Measurements from ENCODE around the gene MAPK7. TPM values are rescaled to one million over a fixed set of nuclear protein-coding genes. Genes with fewer than 3 reads are reported as not detected.

The MAPK7 gene
- polyA plus RNA-seq, 1 of the 3 experiments (the other 2 are of a cell fraction): 19.1 TPM

DNA sequence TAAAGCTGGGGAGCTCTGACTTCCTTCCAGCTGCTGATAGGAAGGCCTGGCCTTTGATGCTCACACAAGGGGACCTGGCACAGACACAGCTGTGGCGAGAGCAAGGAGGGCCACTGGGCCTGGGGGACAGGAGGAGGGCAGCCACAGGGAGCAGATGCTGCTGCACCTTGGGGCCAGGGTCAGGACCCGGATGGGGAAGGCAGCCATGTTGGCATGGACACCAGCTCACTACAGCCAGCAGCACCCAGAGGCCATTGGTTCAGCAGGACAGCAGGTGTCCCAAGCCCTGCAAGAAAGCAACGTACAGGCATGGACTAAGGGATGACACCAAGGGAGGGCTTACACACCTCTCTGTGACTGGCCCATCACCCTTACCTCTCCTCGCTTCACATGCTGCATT lies 24.7 kb downstream of the MAPK7 start:
- TF ChIP-seq GABPA (IDR thresholded peaks at IDR 0.05; ENCODE audit: low read depth) (no peak), TEAD4 (IDR thresholded peaks at IDR 0.05; ENCODE audit: borderline replicate concordance, insufficient read depth) (no peak), EZH2phosphoT487 (IDR thresholded peaks at IDR 0.05; ENCODE audit: borderline replicate concordance, low read depth) (no peak)
- Histone ChIP-seq H3K9ac (no peak overlapping the region), H3K27me3 (ENCODE audit: insufficient read depth) (no peaks in the 10 kb centered on the region), H3K4me3 (ENCODE audit: low read depth in 2 of 2, low read length in 1 of 2) (no peak overlapping the region), H3K9me2 (no peaks in the 10 kb centered on the region), H4K20me1 (ENCODE audit: insufficient read depth) (no peaks in the 10 kb centered on the region), H3K36me3 (replicated peaks in 1 of 2; ENCODE audit: control insufficient read depth in 1 of 2, insufficient read depth in 2 of 2, low read length in 1 of 2) (no peaks in the 10 kb centered on the region), H3K27ac (ENCODE audit: low read depth in 2 of 2, low read length in 1 of 2) (peak overlapping the region in 1 of 2 experiments; percentile 80; a peak in 2 of 4 replicates), H3K79me2 (ENCODE audit: insufficient read depth) (no peaks in the 10 kb centered on the region), H3F3A (replicated peaks; ENCODE audit: insufficient read depth) (no peaks in the 10 kb centered on the region), H3K4me2 (no peak overlapping the region), H3K9me3 (no peaks in the 10 kb centered on the region), H2AFZ (ENCODE audit: low read depth) (no peak overlapping the region), H3K4me1 (ENCODE audit: control insufficient read depth in 1 of 2, insufficient read depth in 2 of 2, low read depth in 1 of 2, low read length in 1 of 2) (peaks cover 8 to 31% of the 10 kb centered on the region in 2 experiments; a peak in 3 of 4 replicates)
- 90% methylated on average over 2 of the region's 4 CpGs for WGBS (ENCODE audit: low lambda C conversion rate)
- CTCF ChIA-PET: interaction anchor here (0.9 to 2.9 kb wide), 4 partner anchors 7 to 44 kb away, joined by 3 to 10 read pairs (median 4); no protein-coding TSS in a partner anchor
- no peak for DNase-seq
- POLR2A ChIA-PET: interaction anchor here (2.8 kb wide), 1 partner anchor 16 kb away, joined by 12 read pairs; the partner anchor contains the start of gene MFAP4

DNA sequence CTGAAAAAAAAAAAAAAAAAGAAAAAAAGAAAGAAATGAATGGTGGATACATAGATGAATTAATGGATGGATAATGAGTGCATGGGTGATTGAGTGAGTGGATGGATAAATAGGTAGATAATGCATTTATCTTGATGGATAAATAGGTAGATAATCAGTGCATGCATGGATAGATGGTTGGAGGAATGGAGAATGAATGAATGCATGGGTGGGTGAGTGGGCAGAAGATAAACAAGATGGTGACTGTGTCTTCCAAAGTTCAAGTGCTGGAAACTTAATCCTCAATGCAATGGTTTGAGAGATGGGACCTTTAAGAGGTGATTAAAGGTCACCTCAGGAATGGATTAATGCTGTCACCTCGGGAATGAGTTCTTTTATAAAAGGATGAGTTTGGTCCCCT lies 26.0 kb downstream of the MAPK7 start:
- H3K9ac ChIP-seq: no peak overlapping the region
- ChIA-PET CTCF (interaction anchor here (1.2 kb wide), 1 partner anchor 43 kb away, joined by 7 read pairs; no protein-coding TSS in a partner anchor), POLR2A (no interaction called here)
- no peaks in the 10 kb centered on the region for H4K20me1 ChIP-seq (ENCODE audit: insufficient read depth)
- 70% methylated on average over 1 of the region's 1 CpG for WGBS (ENCODE audit: low lambda C conversion rate)
- no peaks in the 10 kb centered on the region for H3K9me3 ChIP-seq
- no peak overlapping the region for H2AFZ ChIP-seq (ENCODE audit: low read depth)
- no peak overlapping the region for H3K4me2 ChIP-seq
- no peaks in the 10 kb centered on the region for H3F3A ChIP-seq (replicated peaks; ENCODE audit: insufficient read depth)
- H3K4me3 ChIP-seq (ENCODE audit: low read depth in 2 of 2, low read length in 1 of 2): no peak overlapping the region
- TF ChIP-seq EZH2phosphoT487 (IDR thresholded peaks at IDR 0.05; ENCODE audit: borderline replicate concordance, low read depth): no peak
- no peak for TF ChIP-seq EP300 (IDR thresholded peaks at IDR 0.05; ENCODE audit: borderline replicate concordance in 1 of 2, low read depth in 1 of 2, low read length in 1 of 2)
- TF ChIP-seq CTCF (IDR thresholded peaks at IDR 0.05): no peak
- no peak for TF ChIP-seq NRF1 (IDR thresholded peaks at IDR 0.05; ENCODE audit: low read depth, low read length)
- TF ChIP-seq JUND (IDR thresholded peaks at IDR 0.05): no peak
- no peak for TF ChIP-seq RXRA (IDR thresholded peaks at IDR 0.05; ENCODE audit: borderline replicate concordance, low read depth)
- TF ChIP-seq POLR2AphosphoS5 (IDR thresholded peaks at IDR 0.05; ENCODE audit: low read depth, low read length): no peak
- TF ChIP-seq TEAD4 (IDR thresholded peaks at IDR 0.05; ENCODE audit: borderline replicate concordance, insufficient read depth): no peak
- TF ChIP-seq FOSL2 (IDR thresholded peaks at IDR 0.05; ENCODE audit: borderline replicate concordance, low read depth): no peak
- TF ChIP-seq RFX5 (IDR thresholded peaks at IDR 0.05; ENCODE audit: low read length): no peak
- TF ChIP-seq RCOR1 (IDR thresholded peaks at IDR 0.05; ENCODE audit: low read length): no peak
- no peak for TF ChIP-seq ELF1 (IDR thresholded peaks at IDR 0.05)
- no peak for TF ChIP-seq GATA2 (CRISPR knock-in tag; IDR thresholded peaks at IDR 0.05)
- no peak for TF ChIP-seq MAX (IDR thresholded peaks at IDR 0.05; ENCODE audit: low read depth)
- H3K27ac ChIP-seq (ENCODE audit: low read depth in 2 of 2, low read length in 1 of 2): no peak overlapping the region
- H3K4me1 ChIP-seq (ENCODE audit: control insufficient read depth in 1 of 2, insufficient read depth in 2 of 2, low read depth in 1 of 2, low read length in 1 of 2): peaks cover 2 to 26% of the 10 kb centered on the region in 2 experiments
- no peaks in the 10 kb centered on the region for H3K79me2 ChIP-seq (ENCODE audit: insufficient read depth)
- no peak for DNase-seq
- no peaks in the 10 kb centered on the region for H3K27me3 ChIP-seq (ENCODE audit: insufficient read depth)
- no peaks in the 10 kb centered on the region for H3K9me2 ChIP-seq
- H3K36me3 ChIP-seq (replicated peaks in 1 of 2; ENCODE audit: control insufficient read depth in 1 of 2, insufficient read depth in 2 of 2, low read length in 1 of 2): no peaks in the 10 kb centered on the region

Data from SK-N-SH (cell line).